IMR-90 (cell line): ENCODE results near the gene FIBIN. TPM values are rescaled to one million over a fixed set of nuclear protein-coding genes. Genes with fewer than 3 reads are reported as not detected.

Experiments used
- ATAC-seq: fragments of 200-7000 bp; cut with Tn5 transposase; 2 replicates; pipeline ENCODE4 v1.9.1; 2020; ENCODE audit warnings: low read depth, mild to moderate bottlenecking, moderate library complexity
- BruUV-seq: library from RNA; stranded (reverse); fragments of 400-500 nt; replicated peaks from 2 replicates; lab custom pipeline; 2021; lab: Mats Ljungman, UMichigan
- CTCF ChIA-PET: fragments of 300-600 bp; formaldehyde crosslinking; extraction: SDS; loops from one replicate; lab custom pipeline; 2021; ENCODE audit warnings: antibody characterized with exemption; lab: Yijun Ruan, JAX
- POLR2A ChIA-PET: fragments of 300-600 bp; sonication (Branson Sonifier 250); formaldehyde crosslinking; loops from one replicate; lab custom pipeline; 2022; ENCODE audit warnings: antibody characterized with exemption; ENCODE audit not compliant: unreplicated experiment; lab: Charles Lee
- DNase-seq: peaks from one replicate; pipeline ENCODE4 v3.0.0; 2013
- H2AFZ ChIP-seq: replicated peaks from 2 replicates; pipeline ENCODE3; 2013; ENCODE audit warnings: low read length, mild to moderate bottlenecking; ENCODE audit not compliant: poor library complexity
- H2AK5ac ChIP-seq: 2 replicates; pipeline ENCODE4 v1.6.1; 2013; ENCODE audit warnings: low read depth, low read length, inconsistent platforms
- H2AK9ac ChIP-seq: replicated peaks from 2 replicates; pipeline ENCODE3; 2013; ENCODE audit warnings: mild to moderate bottlenecking, low read depth, low read length, moderate library complexity; ENCODE audit not compliant: poor library complexity
- H2BK120ac ChIP-seq: 2 replicates; pipeline ENCODE4 v1.6.1; 2013; ENCODE audit warnings: low read depth, low read length, inconsistent platforms
- H2BK15ac ChIP-seq: 3 replicates; pipeline ENCODE4 v1.6.1; 2013; ENCODE audit warnings: low read depth, low read length, inconsistent platforms
- H2BK20ac ChIP-seq: 2 replicates; pipeline ENCODE4 v1.6.1; 2013; ENCODE audit warnings: low read depth, mild to moderate bottlenecking, inconsistent platforms, low read length, moderate library complexity
- H2BK5ac ChIP-seq: 2 replicates; pipeline ENCODE4 v1.6.1; 2013; ENCODE audit warnings: mild to moderate bottlenecking, low read depth, low read length, inconsistent platforms; ENCODE audit not compliant: poor library complexity, severe bottlenecking
- H3K14ac ChIP-seq: replicated peaks from 2 replicates; pipeline ENCODE4 v1.6.1; 2013; ENCODE audit warnings: low read depth, low read length, inconsistent platforms
- H3K18ac ChIP-seq: 2 replicates; pipeline ENCODE4 v1.6.1; 2013; ENCODE audit warnings: low read depth, low read length, control low read depth
- H3K23ac ChIP-seq: 2 replicates; pipeline ENCODE4 v1.6.1; 2013; ENCODE audit warnings: low read depth, low read length, inconsistent platforms
- H3K27ac ChIP-seq: 2 replicates; pipeline ENCODE4 v1.5.1; 2013; ENCODE audit warnings: mild to moderate bottlenecking, control low read depth, low read length; ENCODE audit not compliant: insufficient read depth
- H3K27me3 ChIP-seq: 2 replicates; pipeline ENCODE4 v1.6.1; 2013; ENCODE audit warnings: low read length; ENCODE audit not compliant: control insufficient read depth, insufficient read depth
- H3K36me3 ChIP-seq: 2 replicates; pipeline ENCODE4 v1.6.1; 2013; ENCODE audit warnings: low read length, mixed read lengths; ENCODE audit not compliant: control insufficient read depth, insufficient read depth
- H3K4ac ChIP-seq: 2 replicates; pipeline ENCODE4 v1.6.1; 2013; ENCODE audit warnings: low read depth, low read length, inconsistent platforms
- H3K4me1 ChIP-seq: 2 replicates; pipeline ENCODE4 v1.6.1; 2013; ENCODE audit warnings: low read length, mixed read lengths; ENCODE audit not compliant: control insufficient read depth, insufficient read depth
- H3K4me2 ChIP-seq: 2 replicates; pipeline ENCODE4 v1.6.1; 2013; ENCODE audit warnings: low read depth, mild to moderate bottlenecking, control low read depth, low read length, moderate library complexity
- H3K4me3 ChIP-seq: 2 replicates; pipeline ENCODE4 v1.5.1; 2013; ENCODE audit warnings: low read depth, mild to moderate bottlenecking, control low read depth, low read length, moderate library complexity; ENCODE audit not compliant: insufficient read depth
- H3K56ac ChIP-seq: 2 replicates; pipeline ENCODE4 v1.6.1; 2013; ENCODE audit warnings: low read length, inconsistent platforms; ENCODE audit not compliant: insufficient read depth; ENCODE audit errors: extremely low read depth
- H3K79me1 ChIP-seq, 2 experiments: 2 replicates each; pipeline ENCODE4 v1.6.1; 2013; ENCODE audit warnings: low read length in 2 of 2, inconsistent platforms in 1 of 2, low read depth in 1 of 2
- H3K9ac ChIP-seq: 2 replicates; pipeline ENCODE4 v1.6.1; 2013; ENCODE audit warnings: low read depth, low read length, control low read depth
- H3K9me1 ChIP-seq: 2 replicates; pipeline ENCODE4 v1.6.1; 2013; ENCODE audit warnings: low read length, inconsistent platforms; ENCODE audit not compliant: insufficient read depth
- H3K9me3 ChIP-seq: 2 replicates; pipeline ENCODE4 v1.6.1; 2013; ENCODE audit warnings: low read length; ENCODE audit not compliant: control insufficient read depth, insufficient read depth
- H4K20me1 ChIP-seq: 2 replicates; pipeline ENCODE4 v1.6.1; 2013; ENCODE audit warnings: low read length, inconsistent platforms; ENCODE audit not compliant: insufficient read depth
- H4K5ac ChIP-seq: 2 replicates; pipeline ENCODE4 v1.6.1; 2013; ENCODE audit warnings: mild to moderate bottlenecking, low read depth, low read length, control low read depth
- H4K8ac ChIP-seq, 2 experiments: 2 replicates each; pipeline ENCODE4 v1.6.1; 2013; ENCODE audit warnings: low read depth in 2 of 2, low read length in 2 of 2, control low read depth in 1 of 2, inconsistent platforms in 1 of 2
- H4K91ac ChIP-seq: 2 replicates; pipeline ENCODE4 v1.6.1; 2013; ENCODE audit warnings: low read depth, low read length, inconsistent platforms; ENCODE audit not compliant: insufficient read depth
- CEBPB ChIP-seq: IDR thresholded peaks from 2 replicates; pipeline ENCODE4 v1.6.1; 2012; ENCODE audit warnings: low read depth, low read length, improper control_type of control experiment
- CHD1 ChIP-seq: IDR thresholded peaks from 2 replicates; pipeline ENCODE4 v1.6.1; 2012; ENCODE audit warnings: low read depth, low read length, improper control_type of control experiment
- NFE2L2 ChIP-seq: fragments of 150-350 bp; IDR thresholded peaks from 2 replicates; pipeline ENCODE4 v1.6.1; 2016; ENCODE audit warnings: low read depth, mild to moderate bottlenecking, low read length
- POLR2A ChIP-seq: IDR thresholded peaks from 2 replicates; pipeline ENCODE4 v1.6.1; 2012; ENCODE audit warnings: mild to moderate bottlenecking, low read depth, low read length
- SMC3 ChIP-seq: fragments of 150-350 bp; IDR thresholded peaks from 2 replicates; pipeline ENCODE4 v1.6.1; 2016; ENCODE audit warnings: low read depth, mild to moderate bottlenecking, antibody characterized with exemption, low read length, moderate library complexity
- WGBS, 2 experiments: methylation state at CpG; one replicate each; pipeline versions ENCODE4 v1.1.5 to v1.1.7; 2013; ENCODE audit warnings: missing lambda C conversion rate in 2 of 2; ENCODE audit not compliant: insufficient read length in 1 of 2; ENCODE audit errors: extremely low coverage in 2 of 2; 5-methylcytosine and 5-hydroxymethylcytosine counted together
- dilution Hi-C: fragments of 300-500 bp; cut with HindIII; formaldehyde crosslinking; loops from one replicate; pipeline ENCODE4 v1.14.3; 2018; ENCODE audit warnings: low sequenced_read_pairs; ENCODE audit not compliant: unreplicated experiment
- in situ Hi-C: fragments of 300-500 bp; cut with MboI; formaldehyde crosslinking; loops from 3 replicates; pipeline ENCODE4 v1.14.3; 2019; ENCODE audit warnings: low sequenced_read_pairs, inconsistent platforms, mixed read lengths
- intact Hi-C: fragments of 100-400 bp; cut with micrococcal nuclease; formaldehyde crosslinking; loops from 2 replicates; pipeline ENCODE4 v1.10.0; 2022
- polyA plus RNA-seq, 3 experiments: library from polyadenylated mRNA; depleted of rRNA; stranded (reverse); fragments of >200 nt; gene quantifications; 2 replicates each; pipeline ENCODE4 v1.2.3, GENCODE V29; 2012; ENCODE audit warnings: low replicate concordance in 1 of 3
- total RNA-seq: library from RNA; depleted of rRNA; stranded (reverse); fragments of >200 nt; gene quantifications from 2 replicates; pipeline ENCODE4 v1.2.3, GENCODE V29; 2012

Gene FIBIN
- total and polyA plus RNA-seq, 2 of the 4 experiments (the other 2 are of a cell fraction), result 5.7 to 6.1 TPM

GRCh38 chr11:26985470-26985869, 8.4 kb upstream of the FIBIN start:
- H3K9ac ChIP-seq, result no peak overlapping the region
- no peak overlapping the region for H3K23ac ChIP-seq
- H4K8ac ChIP-seq, result no peak overlapping the region
- dilution Hi-C loops, result no loop called here
- H4K20me1 ChIP-seq, result no peaks in the 10 kb centered on the region
- no peaks in the 10 kb centered on the region; the same call in 1 of the 2 replicates for H3K9me3 ChIP-seq
- H3K4me2 ChIP-seq, result no peak overlapping the region
- H4K91ac ChIP-seq, result no peak overlapping the region
- no peak overlapping the region for H3K27ac ChIP-seq
- no peak overlapping the region for H4K5ac ChIP-seq
- no TSS peak for BruUV-seq
- H2BK20ac ChIP-seq, result no peak overlapping the region
- no peak overlapping the region for H2BK15ac ChIP-seq
- in situ Hi-C loops, result no loop called here
- no peak overlapping the region for H2AK5ac ChIP-seq
- no peak for TF ChIP-seq NFE2L2
- TF ChIP-seq POLR2A, result no peak
- no peak for TF ChIP-seq CHD1
- TF ChIP-seq CEBPB, result no peak
- TF ChIP-seq SMC3, result no peak
- H3K36me3 ChIP-seq, result no peaks in the 10 kb centered on the region
- no peaks in the 10 kb centered on the region for H3K79me1 ChIP-seq
- H3K27me3 ChIP-seq, result no peaks in the 10 kb centered on the region
- intact Hi-C loops, result no loop called here
- H2AFZ ChIP-seq, result no peak overlapping the region
- no peak overlapping the region for H3K14ac ChIP-seq
- no peak overlapping the region for H3K18ac ChIP-seq
- H3K56ac ChIP-seq, result no peak overlapping the region
- no peak overlapping the region for H3K4ac ChIP-seq
- no peak overlapping the region for H2AK9ac ChIP-seq
- peaks cover 3% of the 10 kb centered on the region; the same call in 1 of the 2 replicates for H3K4me1 ChIP-seq
- H3K9me1 ChIP-seq, result no peaks in the 10 kb centered on the region
- DNase-seq (no peak), ATAC-seq (no peak)
- H2BK120ac ChIP-seq, result no peak overlapping the region
- no peak overlapping the region for H2BK5ac ChIP-seq
- no CpG with 5 or more reads among the region's 1 CpG for WGBS, 2 experiments
- ChIA-PET CTCF (no interaction called here), POLR2A (no interaction called here)
- H3K4me3 ChIP-seq, result no peak overlapping the region
